Stimulated activated naive B cell treated with anti-CD40 and anti-IgM and Interleukin-4, amounts not matched to agents 10 μg/mL and 1 μg/mL and 100 μg/mL, for 72 hours (primary cell): ENCODE data around the gene BLTP1.
A peak's percentile ranks its signal among the peaks of the same experiment; 100 is the strongest.
"Not testable (repeated sequence)": the region's sequence is repeated elsewhere in the genome, so short reads cannot be mapped to it uniquely, and the experiment has no call there.

Experiments used
- ATAC-seq, 2 donors: fragments of 150-1000 bp; cut with Tn5 transposase; replicated peaks; 2 replicates each; pipeline ENCODE4 v1.10.0; 2021; ENCODE audit warnings: moderate library complexity in 1 of 2
- DNase-seq: peaks from one replicate; pipeline ENCODE4 v3.0.0; 2021
- H3K27ac Mint-ChIP-seq: one replicate; pipeline ENCODE4 v1.8.0; 2022; ENCODE audit warnings: mild to moderate bottlenecking, mixed read lengths
- H3K27me3 Mint-ChIP-seq, 2 donors: one replicate each; pipeline ENCODE4 v1.8.0; 2022; ENCODE audit warnings: mixed read lengths in 2 of 2
- H3K36me3 Mint-ChIP-seq, 2 donors: one replicate each; pipeline ENCODE4 v1.8.0; 2022; ENCODE audit warnings: mixed read lengths in 2 of 2, mild to moderate bottlenecking in 1 of 2
- H3K4me1 Mint-ChIP-seq, 2 donors: one replicate each; pipeline ENCODE4 v1.8.0; 2022; ENCODE audit warnings: mixed read lengths in 2 of 2, mild to moderate bottlenecking in 1 of 2
- H3K4me3 Mint-ChIP-seq, 2 donors: one replicate each; pipeline ENCODE4 v1.8.0; 2022; ENCODE audit warnings: mild to moderate bottlenecking in 2 of 2, mixed read lengths in 2 of 2, moderate library complexity in 1 of 2
- H3K9me3 Mint-ChIP-seq, 2 donors: one replicate each; pipeline ENCODE4 v1.8.0; 2022; ENCODE audit warnings: mixed read lengths in 2 of 2, mild to moderate bottlenecking in 1 of 2

Gene BLTP1

GRCh38 chr4:122151982-122152710 is at the start of gene BLTP1:
Gene BLTP1, plus strand, starts transcription at chr4:122152331. Its CDS starts 18,317 bp downstream, at chr4:122170648.
- DNase-seq (peak; percentile 83), ATAC-seq (peak; percentile 96 to 97)
- H3K36me3 Mint-ChIP-seq = peaks cover 15 to 23% of the 10 kb centered on the region in 2 donors
- no peaks in the 10 kb centered on the region for H3K9me3 Mint-ChIP-seq
- peaks cover 25 to 53% of the 10 kb centered on the region in 2 donors for H3K4me1 Mint-ChIP-seq
- peak within 1 kb of the TSS; percentile 94 to 99 for H3K4me3 Mint-ChIP-seq
- peak within 1 kb of the TSS; percentile 96 for H3K27ac Mint-ChIP-seq
- peaks cover 0 to 5% of the 10 kb centered on the region in 2 donors for H3K27me3 Mint-ChIP-seq

- H3K4me3 Mint-ChIP-seq = no peak overlapping the region
- H3K27ac Mint-ChIP-seq = no peak overlapping the region
- no peak for DNase-seq
- H3K4me1 Mint-ChIP-seq = peaks cover 2 to 4% of the 10 kb centered on the region in 2 donors
- no peaks in the 10 kb centered on the region for H3K36me3 Mint-ChIP-seq
- H3K9me3 Mint-ChIP-seq = no peaks in the 10 kb centered on the region
- peaks cover 19 to 32% of the 10 kb centered on the region in 2 donors for H3K27me3 Mint-ChIP-seq
- ATAC-seq = no peak
Measured at GRCh38 chr4:122104184-122104583, 47.9 kb upstream of the BLTP1 start.

- no peaks in the 10 kb centered on the region for H3K36me3 Mint-ChIP-seq
- H3K9me3 Mint-ChIP-seq = no peaks in the 10 kb centered on the region
- no peak overlapping the region for H3K4me3 Mint-ChIP-seq
- peaks cover 2 to 4% of the 10 kb centered on the region in 2 donors for H3K4me1 Mint-ChIP-seq
- DNase-seq (no peak), ATAC-seq (no peak)
- peaks cover 12 to 18% of the 10 kb centered on the region in 2 donors for H3K27me3 Mint-ChIP-seq
- no peak overlapping the region for H3K27ac Mint-ChIP-seq
Measured at GRCh38 chr4:122107680-122108079, 44.5 kb upstream of the BLTP1 start.

GRCh38 chr4:122110304-122110703 is 41.8 kb upstream of the BLTP1 start:
- not testable (repeated sequence) for H3K4me1 Mint-ChIP-seq, H3K9me3 Mint-ChIP-seq, H3K36me3 Mint-ChIP-seq, ATAC-seq, H3K4me3 Mint-ChIP-seq, DNase-seq, H3K27ac Mint-ChIP-seq
- peaks cover 5 to 13% of the 10 kb centered on the region in 2 donors for H3K27me3 Mint-ChIP-seq

- peaks cover 0 to 2% of the 10 kb centered on the region in 2 donors for H3K9me3 Mint-ChIP-seq
- H3K27me3 Mint-ChIP-seq = no peaks in the 10 kb centered on the region
- no peak overlapping the region for H3K27ac Mint-ChIP-seq
- no peak for ATAC-seq
- H3K36me3 Mint-ChIP-seq = no peaks in the 10 kb centered on the region
- no peaks in the 10 kb centered on the region for H3K4me1 Mint-ChIP-seq
- H3K4me3 Mint-ChIP-seq = no peak overlapping the region
- no peak for DNase-seq
Measured at GRCh38 chr4:122117743-122118142, 34.4 kb upstream of the BLTP1 start.

- no peak for DNase-seq
- peaks cover 0 to 5% of the 10 kb centered on the region in 2 donors for H3K27me3 Mint-ChIP-seq
- no peaks in the 10 kb centered on the region for H3K4me1 Mint-ChIP-seq
- H3K36me3 Mint-ChIP-seq = no peaks in the 10 kb centered on the region
- H3K27ac Mint-ChIP-seq = no peak overlapping the region
- H3K4me3 Mint-ChIP-seq = no peak overlapping the region
- no peak for ATAC-seq
- peaks cover 0 to 2% of the 10 kb centered on the region in 2 donors for H3K9me3 Mint-ChIP-seq
Measured at GRCh38 chr4:122118243-122118642, 33.9 kb upstream of the BLTP1 start.

- Mint-ChIP-seq H3K36me3 (no peaks in the 10 kb centered on the region), H3K9me3 (peaks cover 0 to 3% of the 10 kb centered on the region in 2 donors)
Measured at GRCh38 chr4:122119739-122120138, 32.4 kb upstream of the BLTP1 start.

GRCh38 chr4:122121593-122121992 is 30.5 kb upstream of the BLTP1 start:
- H3K4me1 Mint-ChIP-seq = no peaks in the 10 kb centered on the region
- no peaks in the 10 kb centered on the region for H3K36me3 Mint-ChIP-seq
- H3K27ac Mint-ChIP-seq = no peak overlapping the region
- H3K9me3 Mint-ChIP-seq = peaks cover 0 to 3% of the 10 kb centered on the region in 2 donors
- H3K27me3 Mint-ChIP-seq = peaks cover 0 to 17% of the 10 kb centered on the region in 2 donors
- H3K4me3 Mint-ChIP-seq = no peak overlapping the region
- ATAC-seq = no peak
- DNase-seq = no peak

More at GRCh38 chr4:122119739-122120138, 32.4 kb upstream of the BLTP1 start:
- no peak overlapping the region for H3K4me3 Mint-ChIP-seq
- H3K27me3 Mint-ChIP-seq = peaks cover 0 to 16% of the 10 kb centered on the region in 2 donors
- H3K4me1 Mint-ChIP-seq = no peaks in the 10 kb centered on the region
- DNase-seq (no peak), ATAC-seq (no peak)
- H3K27ac Mint-ChIP-seq = no peak overlapping the region

GRCh38 chr4:122122083-122122482 is 30.0 kb upstream of the BLTP1 start:
- Mint-ChIP-seq H3K4me1 (no peaks in the 10 kb centered on the region), H3K27me3 (peaks cover 0 to 17% of the 10 kb centered on the region in 2 donors), H3K9me3 (peaks cover 0 to 3% of the 10 kb centered on the region in 2 donors), H3K4me3 (no peak overlapping the region), H3K27ac (no peak overlapping the region), H3K36me3 (no peaks in the 10 kb centered on the region)
- ATAC-seq (no peak), DNase-seq (no peak)

- DNase-seq = no peak
- Mint-ChIP-seq H3K4me1 (no peaks in the 10 kb centered on the region), H3K9me3 (no peaks in the 10 kb centered on the region), H3K4me3 (no peak overlapping the region), H3K36me3 (no peaks in the 10 kb centered on the region), H3K27me3 (peaks cover 6 to 8% of the 10 kb centered on the region in 2 donors), H3K27ac (no peak overlapping the region)
- no peak for ATAC-seq
Measured at GRCh38 chr4:122129061-122129460, 23.1 kb upstream of the BLTP1 start.

GRCh38 chr4:122131562-122132157 is 20.5 kb upstream of the BLTP1 start:
- H3K27ac Mint-ChIP-seq = no peak overlapping the region
- no peak for ATAC-seq
- H3K4me3 Mint-ChIP-seq = no peak overlapping the region
- peaks cover 0 to 8% of the 10 kb centered on the region in 2 donors for H3K27me3 Mint-ChIP-seq
- H3K36me3 Mint-ChIP-seq = no peaks in the 10 kb centered on the region
- no peaks in the 10 kb centered on the region for H3K9me3 Mint-ChIP-seq
- H3K4me1 Mint-ChIP-seq = no peaks in the 10 kb centered on the region
- DNase-seq = no peak

GRCh38 chr4:122132891-122133290 is 19.2 kb upstream of the BLTP1 start:
- DNase-seq = no peak
- no peaks in the 10 kb centered on the region for H3K9me3 Mint-ChIP-seq
- H3K4me3 Mint-ChIP-seq = no peak overlapping the region
- ATAC-seq = no peak
- no peaks in the 10 kb centered on the region for H3K4me1 Mint-ChIP-seq
- H3K27ac Mint-ChIP-seq = no peak overlapping the region
- peaks cover 0 to 8% of the 10 kb centered on the region in 2 donors for H3K27me3 Mint-ChIP-seq
- H3K36me3 Mint-ChIP-seq = no peaks in the 10 kb centered on the region

GRCh38 chr4:122139139-122139538 is 13.0 kb upstream of the BLTP1 start:
- Mint-ChIP-seq H3K36me3 (no peaks in the 10 kb centered on the region), H3K9me3 (peaks cover 0 to 2% of the 10 kb centered on the region in 2 donors), H3K27me3 (peaks cover 24 to 37% of the 10 kb centered on the region in 2 donors), H3K27ac (no peak overlapping the region), H3K4me1 (no peaks in the 10 kb centered on the region), H3K4me3 (no peak overlapping the region)
- DNase-seq (no peak), ATAC-seq (no peak)

- DNase-seq (no peak), ATAC-seq (no peak)
- Mint-ChIP-seq H3K4me1 (no peaks in the 10 kb centered on the region), H3K36me3 (no peaks in the 10 kb centered on the region), H3K9me3 (peaks cover 0 to 2% of the 10 kb centered on the region in 2 donors), H3K27ac (no peak overlapping the region), H3K27me3 (peaks cover 41 to 53% of the 10 kb centered on the region in 2 donors), H3K4me3 (no peak overlapping the region)
Measured at GRCh38 chr4:122140834-122141233, 11.3 kb upstream of the BLTP1 start.

GRCh38 chr4:122142687-122143086 is 9.4 kb upstream of the BLTP1 start:
- DNase-seq = no peak
- H3K27me3 Mint-ChIP-seq = peaks cover 54 to 62% of the 10 kb centered on the region in 2 donors
- H3K4me1 Mint-ChIP-seq = no peaks in the 10 kb centered on the region
- H3K4me3 Mint-ChIP-seq = no peak overlapping the region
- H3K27ac Mint-ChIP-seq = no peak overlapping the region
- H3K36me3 Mint-ChIP-seq = no peaks in the 10 kb centered on the region
- no peak for ATAC-seq
- H3K9me3 Mint-ChIP-seq = peaks cover 0 to 2% of the 10 kb centered on the region in 2 donors
